HepG2 (cell line): ENCODE results near the gene TUBB4B. TPM values are rescaled to one million over a fixed set of nuclear protein-coding genes. Genes with fewer than 3 reads are reported as not detected.

ENCODE experiments used
- ATAC-seq: fragments of 200-7000 bp; cut with Tn5 transposase; 3 replicates; pipeline ENCODE4 v1.9.1; 2020; ENCODE audit warnings: mild to moderate bottlenecking, moderate library complexity
- BruUV-seq: library from RNA; stranded (reverse); fragments of 400-500 nt; replicated peaks from 2 replicates; lab custom pipeline; 2021; lab: Mats Ljungman, UMichigan
- CTCF ChIA-PET: fragments of 300-600 bp; formaldehyde crosslinking; extraction: SDS; loops from one replicate; lab custom pipeline; 2021; ENCODE audit warnings: low total read pairs, inconsistent platforms, low intra/inter-chr PET ratio; lab: Yijun Ruan, JAX
- POLR2A ChIA-PET: fragments of 350-600 bp; sonication (Branson Sonifier 250); formaldehyde crosslinking; loops from one replicate; lab custom pipeline; 2020; ENCODE audit warnings: antibody characterized with exemption, inconsistent platforms; lab: Yijun Ruan, JAX
- DNase-seq: peaks from one replicate; pipeline ENCODE4 v3.0.0-alpha.2; 2015; ENCODE audit warnings: low spot score
- FAIRE-seq: peaks from 3 replicates; lab custom pipeline; 2011; peaks lifted over from hg19 to GRCh38; lab: Jason Lieb, UNC
- H2AFZ ChIP-seq: one replicate; pipeline ENCODE4 v1.6.1; 2011; ENCODE audit warnings: low read length, inconsistent platforms
- H3K27ac ChIP-seq: fragments of 300-600 bp; 3 replicates; pipeline ENCODE4 v1.8.0; 2011; ENCODE audit warnings: mixed run types, mild to moderate bottlenecking, mixed read lengths, low read length, inconsistent platforms; ENCODE audit not compliant: insufficient read depth; ENCODE audit errors: extremely low read length
- H3K27me3 ChIP-seq, 2 experiments: fragments of 200-600 bp in 1 of 2; 2 replicates in 1 of 2; 3 replicates in 1 of 2; pipeline versions ENCODE4 v1.6.0 to v1.8.0; 2011; ENCODE audit warnings: low read length in 2 of 2, mild to moderate bottlenecking in 2 of 2, moderate library complexity in 2 of 2, inconsistent platforms in 1 of 2; ENCODE audit not compliant: insufficient read depth in 2 of 2, control insufficient read depth in 1 of 2
- H3K36me3 ChIP-seq, 2 experiments: fragments of 200-600 bp in 1 of 2; replicated peaks in 1 of 2; 2 replicates in 1 of 2; 3 replicates in 1 of 2; pipeline versions ENCODE4 v1.5.1 to v1.8.0; 2011; ENCODE audit warnings: low read length in 2 of 2, inconsistent platforms in 1 of 2; ENCODE audit not compliant: insufficient read depth in 2 of 2, control insufficient read depth in 1 of 2
- H3K4me1 ChIP-seq: 2 replicates; pipeline ENCODE4 v1.5.1; 2012; ENCODE audit warnings: low read length, inconsistent platforms; ENCODE audit not compliant: insufficient read depth
- H3K4me2 ChIP-seq: 2 replicates; pipeline ENCODE4 v1.6.0; 2011; ENCODE audit warnings: low read depth, low read length, inconsistent platforms
- H3K4me3 ChIP-seq, 3 experiments: fragments of 200-600 bp in 1 of 3; sonication (generic), shearing (Covaris generic) in 1 of 3; replicated peaks in 1 of 3; 2 replicates each; pipeline ENCODE4 v1.5.1; 2011 to 2016; ENCODE audit warnings: low read length in 3 of 3, inconsistent platforms in 2 of 3, low read depth in 2 of 3, mild to moderate bottlenecking in 2 of 3, control low read depth in 1 of 3, mixed read lengths in 1 of 3; ENCODE audit not compliant: insufficient read depth in 1 of 3
- H3K79me2 ChIP-seq: one replicate; pipeline ENCODE4 v1.6.1; 2011; ENCODE audit warnings: low read length, inconsistent platforms; ENCODE audit not compliant: insufficient read depth
- H3K9ac ChIP-seq: 2 replicates; pipeline ENCODE4 v1.6.0; 2011; ENCODE audit warnings: mild to moderate bottlenecking, low read depth, low read length, inconsistent platforms; ENCODE audit not compliant: insufficient read depth
- H3K9me3 ChIP-seq: 2 replicates; pipeline ENCODE4 v1.5.1; 2012; ENCODE audit warnings: mild to moderate bottlenecking, low read length
- H4K20me1 ChIP-seq: 2 replicates; pipeline ENCODE4 v1.6.0; 2011; ENCODE audit warnings: inconsistent platforms, mild to moderate bottlenecking, low read length, moderate library complexity; ENCODE audit not compliant: insufficient read depth
- HDAC1 ChIP-seq: sonication (generic); formaldehyde crosslinking; IDR thresholded peaks from 2 replicates; pipeline ENCODE4 v1.5.1; 2020; ENCODE audit warnings: mild to moderate bottlenecking, missing genetic modification reagents
- HNF1B ChIP-seq: sonication (generic); formaldehyde crosslinking; IDR thresholded peaks from 2 replicates; pipeline ENCODE4 v1.5.1; 2020; ENCODE audit warnings: mild to moderate bottlenecking, moderate library complexity, missing genetic modification reagents
- MXD3 ChIP-seq: IDR thresholded peaks from 2 replicates; pipeline ENCODE4 v1.6.1; 2016; ENCODE audit warnings: mild to moderate bottlenecking, missing biosample characterization, missing genetic modification reagents
- MZF1 ChIP-seq: sonication (generic); formaldehyde crosslinking; IDR thresholded peaks from 2 replicates; pipeline ENCODE4 v1.8.1; 2023; ENCODE audit warnings: mild to moderate bottlenecking, missing genetic modification reagents, borderline replicate concordance
- NCOA2 ChIP-seq: sonication (generic); formaldehyde crosslinking; IDR thresholded peaks from 2 replicates; pipeline ENCODE4 v1.8.0; 2022; ENCODE audit warnings: inconsistent platforms
- NONO ChIP-seq, 2 experiments: fragments of 450-650 bp in 1 of 2; sonication (generic) in 1 of 2; formaldehyde crosslinking in 1 of 2; IDR thresholded peaks in 1 of 2; conservative IDR thresholded peaks in 1 of 2; 2 replicates each; pipeline versions ENCODE4 v1.6.1 to v1.8.0; 2017 to 2022; ENCODE audit warnings: mild to moderate bottlenecking in 1 of 2, missing genetic modification reagents in 1 of 2, moderate library complexity in 1 of 2
- NR2F1 ChIP-seq, 2 experiments: fragments of 450-650 bp in 1 of 2; formaldehyde crosslinking in 1 of 2; IDR thresholded peaks; 2 replicates each; pipeline versions ENCODE4 v1.5.0 to v1.6.1; 2016 to 2020; ENCODE audit warnings: mild to moderate bottlenecking in 1 of 2, missing compliant biosample characterization in 1 of 2, missing genetic modification reagents in 1 of 2, moderate library complexity in 1 of 2
- ZHX1 ChIP-seq: sonication (generic); formaldehyde crosslinking; IDR thresholded peaks from 2 replicates; pipeline ENCODE4 v1.8.1; 2022; ENCODE audit warnings: low read depth, mild to moderate bottlenecking, missing genetic modification reagents
- ZNF430 ChIP-seq: sonication (generic); formaldehyde crosslinking; IDR thresholded peaks from 2 replicates; pipeline ENCODE4 v1.9.0; 2021; ENCODE audit warnings: mild to moderate bottlenecking, missing genetic modification reagents
- ZNF547 ChIP-seq: sonication (generic); formaldehyde crosslinking; IDR thresholded peaks from 2 replicates; pipeline ENCODE4 v1.5.1; 2020; ENCODE audit warnings: mild to moderate bottlenecking, missing genetic modification reagents
- ZNF576 ChIP-seq: sonication (generic); formaldehyde crosslinking; IDR thresholded peaks from 2 replicates; pipeline ENCODE4 v1.4.0; 2020; ENCODE audit warnings: mild to moderate bottlenecking, missing genetic modification reagents
- ZNF770 ChIP-seq: sonication (generic); formaldehyde crosslinking; IDR thresholded peaks from 2 replicates; pipeline ENCODE4 v1.5.0; 2020; ENCODE audit warnings: mild to moderate bottlenecking, missing genetic modification reagents
- ZSCAN25 ChIP-seq: sonication (generic); formaldehyde crosslinking; IDR thresholded peaks from 2 replicates; pipeline ENCODE4 v1.8.0; 2022; ENCODE audit warnings: mild to moderate bottlenecking, missing genetic modification reagents
- WGBS: methylation state at CpG from one replicate; pipeline ENCODE4 v1.1.6; 2017; ENCODE audit warnings: low lambda C conversion rate; 5-methylcytosine and 5-hydroxymethylcytosine counted together
- in situ Hi-C: cut with HindIII; loops from 2 replicates; pipeline ENCODE4 v1.10.0; 2017; ENCODE audit warnings: low pct_unique_long_range_greater_than_20kb; ENCODE audit not compliant: extremely low pct_ligation_motif_present
- intact Hi-C: fragments of 100-400 bp; cut with micrococcal nuclease; formaldehyde crosslinking; loops from one replicate; pipeline ENCODE4 v1.10.0; 2022; ENCODE audit not compliant: unreplicated experiment
- polyA plus RNA-seq, 8 experiments: library from polyadenylated mRNA; depleted of rRNA in 3 of 8; stranded (reverse) in 7 of 8; unstranded in 1 of 8; fragments of >200 nt; fragmentation: Illumina TruSeq in 4 of 8; extraction: Trizol in 4 of 8; gene quantifications; 2 replicates each; pipeline versions ENCODE4 v1.2.1 to v1.2.3, GENCODE V29; 2011 to 2016; ENCODE audit warnings: low read depth in 4 of 8, missing spikeins in 1 of 8, mixed read lengths in 1 of 8; ENCODE audit not compliant: insufficient read depth in 1 of 8
- total RNA-seq, 5 experiments: library from RNA; depleted of rRNA; stranded (reverse); fragments of >200 nt; fragmentation: Illumina TruSeq; extraction: Trizol; gene quantifications; 2 replicates each; pipeline ENCODE4 v1.2.3, GENCODE V29; 2016; ENCODE audit warnings: low read depth in 1 of 5

TUBB4B gene
- total and polyA plus RNA-seq, 2 of the 13 experiments (the other 11 are each of a cell fraction or from before 2014, with no cell fraction given) = 182 to 412 TPM

- WGBS = no CpG with 5 or more reads among the region's 61 CpGs
- Histone ChIP-seq H3K36me3 (no peaks in the 10 kb centered on the region), H3K4me2 (peak overlapping the region; percentile 56), H2AFZ (no peak overlapping the region), H3K9me3 (no peaks in the 10 kb centered on the region), H3K4me3 (peak overlapping the region; percentile 55 to 64 (median 59); a peak in 4 of 6 replicates), H3K27ac (peak overlapping the region; percentile 65), H4K20me1 (peaks cover 4% of the 10 kb centered on the region; the same call in 1 of the 2 replicates), H3K79me2 (peaks cover 3% of the 10 kb centered on the region), H3K9ac (peak overlapping the region; percentile 57), H3K4me1 (peaks cover 62% of the 10 kb centered on the region), H3K27me3 (no peaks in the 10 kb centered on the region; a peak in 1 of 5 replicates)
- no peak for DNase-seq
- BruUV-seq = no TSS peak
- intact Hi-C loops (loop anchor here (2.0 kb wide), 2 partner anchors 15 to 21 kb away; partner anchors contain the start of gene TPRN), in situ Hi-C loops (no loop called here)
- no peak for FAIRE-seq
- ChIA-PET CTCF (no interaction called here), POLR2A (interaction anchor here (0.6 to 13.4 kb wide), 8 partner anchors 13 to 135 kb away, joined by 3 to 225 read pairs (median 24); partner anchors contain the start of genes MAN1B1, NDOR1, TMEM203 and TPRN)
- ATAC-seq = peak; percentile 2
- TF ChIP-seq ZNF576 (CRISPR knock-in tag) (no peak), ZNF547 (CRISPR knock-in tag) (no peak), HDAC1 (CRISPR knock-in tag) (peak; percentile 63; the same call in 1 of the 2 replicates), MXD3 (CRISPR knock-in tag) (peak; percentile 59; the same call in 1 of the 2 replicates), HNF1B (CRISPR knock-in tag) (no peak), NONO (IDR thresholded peaks at IDR 0.05) (no peak), NONO (CRISPR knock-in tag; conservative IDR thresholded peaks at IDR 0.05) (0 out of 2 replicates have a peak, but pooled peaks have one; percentile 23), NR2F1 (CRISPR knock-in tag; IDR thresholded peaks at IDR 0.05) (peak; percentile 76 to 92; a peak in 3 of 4 replicates), ZNF430 (peak; percentile 30; the same call in 1 of the 2 replicates), MZF1 (CRISPR knock-in tag) (no peak), ZHX1 (CRISPR knock-in tag) (0 out of 2 replicates have a peak, but pooled peaks have one; percentile 18), ZNF770 (CRISPR knock-in tag) (0 out of 2 replicates have a peak, but pooled peaks have one; percentile 14), NCOA2 (CRISPR knock-in tag) (peak; percentile 16; the same call in 1 of the 2 replicates), ZSCAN25 (peak; percentile 55; the same call in 1 of the 2 replicates)
Measured at GRCh38 chr9:137221506-137222111, 19.5 kb upstream of the TUBB4B start.
